Measurements from ENCODE around the gene PNKP.

PNKP gene

DNA sequence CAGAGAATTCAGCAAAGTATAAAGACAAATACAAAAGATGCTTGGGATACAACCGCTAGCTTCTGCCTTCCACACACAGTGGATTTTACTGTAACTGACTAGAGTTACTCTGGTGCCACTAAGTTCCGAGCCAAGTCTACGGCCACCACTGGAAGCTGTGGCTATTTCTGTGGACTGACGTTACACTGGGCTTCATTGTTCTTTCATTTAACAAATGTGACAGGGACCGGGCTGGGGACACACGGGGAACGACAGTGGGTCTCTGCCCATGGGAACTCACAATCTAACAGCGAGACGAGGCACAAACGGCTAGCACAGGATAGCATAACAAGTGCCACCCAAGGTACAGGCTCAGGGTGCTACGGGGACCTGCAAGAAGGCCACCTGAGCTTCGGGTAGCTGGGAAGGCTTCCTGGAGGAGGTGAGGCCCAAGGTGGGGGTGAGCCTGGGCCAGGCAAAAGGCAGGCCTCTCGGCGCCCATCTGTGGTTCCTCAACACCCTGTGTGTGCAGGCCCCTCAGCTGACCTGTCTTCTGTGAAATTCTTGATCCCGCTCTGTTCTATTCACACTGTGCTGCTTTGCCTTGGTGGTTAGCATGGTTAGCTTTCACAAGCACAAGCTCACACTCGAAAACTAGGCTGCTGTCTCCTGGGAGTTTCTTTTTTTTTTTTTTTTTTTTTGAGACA, 39.6 kb upstream of the PNKP start:
- Histone ChIP-seq H3K27me3 (ENCODE audit: control insufficient read depth in 1 of 2, insufficient read depth in 2 of 2, low read length in 2 of 2) (no peaks in the 10 kb centered on the region), H3K4me1 (ENCODE audit: control insufficient read depth in 1 of 2, insufficient read depth in 2 of 2, low read length in 2 of 2) (peaks cover 4 to 11% of the 10 kb centered on the region in 2 donors), H3K4me3 (ENCODE audit: low read depth in 1 of 2, low read length in 2 of 2) (no peak overlapping the region), H3K9ac (ENCODE audit: low read depth in 1 of 2, low read length in 2 of 2) (no peak overlapping the region), H3K9me3 (ENCODE audit: control insufficient read depth in 1 of 2, low read length in 2 of 2) (no peaks in the 10 kb centered on the region), H3K36me3 (ENCODE audit: control insufficient read depth in 1 of 2, insufficient read depth in 2 of 2, low read length in 2 of 2) (peaks cover 16 to 40% of the 10 kb centered on the region in 2 donors), H3K27ac (ENCODE audit: low read depth, low read length) (no peak overlapping the region)

DNA sequence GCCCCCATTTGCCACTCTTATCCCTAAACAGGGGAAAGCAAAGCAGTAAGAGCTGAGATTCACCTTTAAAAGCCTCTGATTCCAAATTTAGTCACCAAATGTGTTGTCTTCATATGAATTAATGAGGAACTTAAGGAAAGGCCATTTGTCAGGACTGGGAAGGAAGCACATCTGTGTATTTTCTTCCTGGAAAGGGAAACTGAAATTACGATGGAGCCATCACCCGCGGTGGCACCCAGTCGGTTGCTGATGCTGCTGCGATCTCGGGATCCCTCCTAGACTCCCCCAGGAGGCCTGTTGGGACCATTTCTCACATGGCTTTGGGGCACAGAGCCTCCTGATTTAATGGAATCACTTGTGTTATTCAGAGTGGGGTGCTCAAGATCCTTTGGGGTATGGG, 36.8 kb upstream of the PNKP start:
- Histone ChIP-seq H3K4me3 (ENCODE audit: low read depth in 1 of 2, low read length in 2 of 2) (no peak overlapping the region), H3K9me3 (ENCODE audit: control insufficient read depth in 1 of 2, low read length in 2 of 2) (no peaks in the 10 kb centered on the region), H3K36me3 (ENCODE audit: control insufficient read depth in 1 of 2, insufficient read depth in 2 of 2, low read length in 2 of 2) (peaks cover 16 to 30% of the 10 kb centered on the region in 2 donors), H3K9ac (ENCODE audit: low read depth in 1 of 2, low read length in 2 of 2) (no peak overlapping the region), H3K4me1 (ENCODE audit: control insufficient read depth in 1 of 2, insufficient read depth in 2 of 2, low read length in 2 of 2) (no peaks in the 10 kb centered on the region), H3K27me3 (ENCODE audit: control insufficient read depth in 1 of 2, insufficient read depth in 2 of 2, low read length in 2 of 2) (no peaks in the 10 kb centered on the region), H3K27ac (ENCODE audit: low read depth, low read length) (no peak overlapping the region)

DNA sequence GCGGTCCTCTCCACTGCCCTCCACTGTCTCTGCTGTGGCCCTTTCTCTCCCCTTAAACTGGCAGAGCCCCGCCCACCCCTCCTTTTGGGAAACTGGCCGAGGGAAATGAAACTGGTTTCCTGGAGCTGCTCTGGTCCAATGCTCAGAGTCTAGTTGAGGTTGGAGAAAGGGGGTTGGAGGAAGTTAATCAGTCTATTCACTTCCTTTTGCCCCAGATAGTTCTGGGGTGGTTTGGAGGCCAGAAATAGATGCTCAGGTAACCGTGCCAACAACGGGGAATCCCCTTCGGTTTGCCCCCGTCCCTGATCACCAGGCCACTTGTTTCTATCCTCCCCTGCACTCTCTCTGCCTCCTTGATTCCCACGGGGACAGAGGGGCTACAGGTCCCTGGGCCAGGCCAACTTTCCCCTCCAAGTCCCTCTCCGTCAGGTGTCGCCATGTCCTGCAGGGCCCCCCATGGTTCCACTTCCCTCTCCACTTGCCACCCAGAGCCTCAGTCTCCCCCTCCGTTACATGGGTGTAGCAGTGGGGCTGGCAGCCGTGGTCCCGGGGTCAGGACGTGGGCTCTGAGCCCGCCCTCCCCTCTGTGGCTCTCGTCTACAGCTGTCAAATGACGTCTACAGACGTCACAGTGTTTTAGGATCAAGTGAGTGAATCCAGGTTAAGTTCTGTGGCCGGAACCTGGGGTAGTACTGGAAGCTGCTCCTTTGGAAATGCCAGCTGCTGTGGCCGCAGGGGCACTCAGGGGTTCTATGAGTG, 29.7 kb upstream of the PNKP start, which contains the start of gene IL4I1:
TSS of gene IL4I1 (minus strand) at position 25 of the 759 bp plus-strand sequence. CDS start 727 bp downstream, outside the sequence.
- H3K36me3 ChIP-seq (ENCODE audit: control insufficient read depth in 1 of 2, insufficient read depth in 2 of 2, low read length in 2 of 2) = no peaks in the 10 kb centered on the region
- no peaks in the 10 kb centered on the region for H3K9me3 ChIP-seq (ENCODE audit: control insufficient read depth in 1 of 2, low read length in 2 of 2)
- H3K27me3 ChIP-seq (ENCODE audit: control insufficient read depth in 1 of 2, insufficient read depth in 2 of 2, low read length in 2 of 2) = no peaks in the 10 kb centered on the region
- peak within 1 kb of the TSS; percentile 18 to 38 for H3K9ac ChIP-seq (ENCODE audit: low read depth in 1 of 2, low read length in 2 of 2)
- peak within 1 kb of the TSS; percentile 36 to 45 for H3K4me3 ChIP-seq (ENCODE audit: low read depth in 1 of 2, low read length in 2 of 2)
- peaks cover 4 to 9% of the 10 kb centered on the region in 2 donors for H3K4me1 ChIP-seq (ENCODE audit: control insufficient read depth in 1 of 2, insufficient read depth in 2 of 2, low read length in 2 of 2)
- peak within 1 kb of the TSS; percentile 36 for H3K27ac ChIP-seq (ENCODE audit: low read depth, low read length)

DNA sequence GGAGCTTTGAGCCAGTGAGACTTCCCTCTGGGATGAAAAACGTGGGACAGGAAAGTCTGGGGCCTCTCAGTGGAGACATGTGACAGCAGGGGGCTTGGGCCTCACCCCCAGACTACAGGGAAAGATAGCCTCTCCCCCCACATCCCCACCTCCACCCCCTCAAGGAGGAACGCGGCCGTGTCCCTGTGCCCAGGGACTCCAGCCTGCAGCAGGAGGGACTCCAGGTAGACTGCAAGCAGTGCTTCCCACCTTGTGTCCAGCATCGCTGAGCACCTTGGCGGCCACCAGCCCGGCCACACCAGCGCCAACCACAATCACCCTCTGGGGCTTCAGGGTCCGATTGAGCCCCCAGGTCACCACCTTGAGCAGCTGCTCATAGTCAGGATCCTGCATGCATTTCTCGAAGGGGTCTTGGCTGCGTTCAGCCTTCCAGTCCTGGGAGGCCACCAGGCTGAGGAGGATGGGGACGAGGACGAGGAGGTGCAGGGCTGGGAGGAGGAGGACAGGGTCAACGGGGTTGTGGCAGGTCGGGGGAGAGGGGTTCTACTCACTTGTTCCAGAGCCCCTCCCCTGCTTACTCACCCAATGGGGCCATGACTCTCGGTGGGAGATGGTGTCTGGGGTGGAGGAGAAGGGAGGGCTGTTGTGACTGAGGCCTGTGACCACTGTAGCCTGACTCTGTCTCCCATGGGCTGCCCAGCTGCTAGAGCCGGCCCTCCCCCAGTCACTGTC, 28.4 kb upstream of the PNKP start:
- Histone ChIP-seq H3K27me3 (ENCODE audit: control insufficient read depth in 1 of 2, insufficient read depth in 2 of 2, low read length in 2 of 2) (no peaks in the 10 kb centered on the region), H3K4me3 (ENCODE audit: low read depth in 1 of 2, low read length in 2 of 2) (peak overlapping the region in 1 of 2 donors; percentile 36), H3K27ac (ENCODE audit: low read depth, low read length) (no peak overlapping the region), H3K4me1 (ENCODE audit: control insufficient read depth in 1 of 2, insufficient read depth in 2 of 2, low read length in 2 of 2) (peaks cover 4 to 9% of the 10 kb centered on the region in 2 donors), H3K9ac (ENCODE audit: low read depth in 1 of 2, low read length in 2 of 2) (no peak overlapping the region), H3K9me3 (ENCODE audit: control insufficient read depth in 1 of 2, low read length in 2 of 2) (no peaks in the 10 kb centered on the region), H3K36me3 (ENCODE audit: control insufficient read depth in 1 of 2, insufficient read depth in 2 of 2, low read length in 2 of 2) (no peaks in the 10 kb centered on the region)

DNA sequence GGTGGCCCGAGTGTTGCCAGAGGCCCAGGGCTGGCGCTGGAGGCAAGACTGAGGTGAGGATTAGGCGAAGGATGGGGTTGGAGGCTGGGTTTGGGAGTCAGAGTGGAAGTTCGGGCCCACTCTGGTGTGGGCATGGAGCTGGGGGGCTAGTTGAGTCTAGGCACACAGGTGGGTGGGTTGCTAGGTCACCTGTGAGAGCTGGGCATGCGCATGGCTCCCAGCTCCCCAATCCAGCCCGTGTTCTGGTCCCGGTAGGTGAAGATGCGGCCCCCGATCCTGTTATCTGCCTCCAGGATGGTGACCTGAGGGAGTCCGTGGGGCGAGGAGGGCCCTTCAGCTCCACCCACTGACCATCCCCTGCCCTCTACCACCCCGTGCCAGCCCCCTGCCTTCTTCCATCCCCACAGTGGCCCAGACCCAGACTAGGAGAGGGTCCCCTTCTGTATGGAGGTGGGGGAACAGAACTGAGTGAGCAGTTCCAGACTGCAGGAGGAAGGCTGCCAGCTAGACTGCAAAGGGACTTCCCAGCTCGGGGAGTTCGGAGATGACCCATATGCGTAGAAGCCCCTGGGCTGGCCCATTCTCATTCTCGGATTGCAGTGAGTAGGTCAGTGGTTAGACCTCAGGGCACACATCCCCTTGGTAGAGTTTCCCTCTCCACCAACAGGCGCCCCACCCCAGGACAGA, 27.6 kb upstream of the PNKP start:
- H3K4me3 ChIP-seq (ENCODE audit: low read depth in 1 of 2, low read length in 2 of 2) = no peak overlapping the region
- H3K4me1 ChIP-seq (ENCODE audit: control insufficient read depth in 1 of 2, insufficient read depth in 2 of 2, low read length in 2 of 2) = peaks cover 4 to 13% of the 10 kb centered on the region in 2 donors
- no peaks in the 10 kb centered on the region for H3K27me3 ChIP-seq (ENCODE audit: control insufficient read depth in 1 of 2, insufficient read depth in 2 of 2, low read length in 2 of 2)
- H3K27ac ChIP-seq (ENCODE audit: low read depth, low read length) = no peak overlapping the region
- H3K9me3 ChIP-seq (ENCODE audit: control insufficient read depth in 1 of 2, low read length in 2 of 2) = no peaks in the 10 kb centered on the region
- no peaks in the 10 kb centered on the region for H3K36me3 ChIP-seq (ENCODE audit: control insufficient read depth in 1 of 2, insufficient read depth in 2 of 2, low read length in 2 of 2)
- no peak overlapping the region for H3K9ac ChIP-seq (ENCODE audit: low read depth in 1 of 2, low read length in 2 of 2)

DNA sequence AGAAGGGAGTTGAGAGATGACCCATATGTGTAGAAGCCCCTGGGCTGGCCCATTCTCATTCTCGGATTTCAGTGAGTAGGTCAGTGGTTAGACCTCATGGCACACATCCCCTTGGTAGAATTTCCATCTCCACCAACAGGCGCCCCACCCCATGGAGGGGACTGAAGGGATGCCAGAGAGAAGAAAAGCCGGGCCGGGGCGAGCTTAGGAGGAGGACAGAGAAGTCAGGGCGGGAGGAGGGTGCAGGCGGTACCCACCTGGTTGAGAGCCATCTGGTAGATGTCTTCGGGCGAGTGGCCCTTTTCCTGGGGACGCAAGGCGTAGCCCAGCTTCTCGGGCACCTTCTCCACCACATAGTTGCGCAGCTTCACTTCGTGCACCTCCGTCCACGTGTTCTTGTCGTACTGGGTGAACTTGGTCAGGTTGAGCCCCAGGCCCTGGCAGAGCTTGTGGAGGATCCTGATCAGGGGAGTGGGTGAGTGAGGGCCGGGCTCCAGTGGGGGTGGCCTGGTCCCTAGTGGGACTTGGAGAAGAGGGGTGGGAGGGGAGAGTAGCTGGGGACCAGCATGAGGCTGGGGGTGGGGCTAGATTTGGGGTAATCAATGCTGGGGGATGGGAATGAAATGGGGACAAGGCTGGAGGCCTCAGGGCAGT, 26.8 kb upstream of the PNKP start:
- H3K36me3 ChIP-seq (ENCODE audit: control insufficient read depth in 1 of 2, insufficient read depth in 2 of 2, low read length in 2 of 2) = no peaks in the 10 kb centered on the region
- H3K4me1 ChIP-seq (ENCODE audit: control insufficient read depth in 1 of 2, insufficient read depth in 2 of 2, low read length in 2 of 2) = peaks cover 4 to 14% of the 10 kb centered on the region in 2 donors
- no peaks in the 10 kb centered on the region for H3K27me3 ChIP-seq (ENCODE audit: control insufficient read depth in 1 of 2, insufficient read depth in 2 of 2, low read length in 2 of 2)

DNA sequence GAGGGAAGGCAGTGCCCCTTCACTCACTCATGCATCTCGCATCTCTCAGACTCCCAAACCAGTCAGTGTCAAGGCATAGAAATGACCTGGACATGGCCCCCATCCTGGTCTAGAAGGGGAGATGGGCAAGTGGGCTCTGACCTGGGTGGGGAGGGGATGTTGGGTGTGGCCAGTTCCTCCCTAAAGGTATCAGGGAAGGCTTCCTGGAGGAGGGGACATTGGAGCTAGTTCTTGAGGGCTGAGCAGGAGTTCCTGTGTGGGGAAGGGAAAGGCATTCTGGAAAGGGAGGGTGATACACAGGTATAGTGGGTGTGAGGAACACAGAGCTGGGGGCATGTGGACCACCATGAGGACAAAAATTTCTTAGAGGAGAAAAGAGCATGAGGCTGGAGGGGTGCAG, 25.3 kb upstream of the PNKP start:
- Histone ChIP-seq H3K27ac (ENCODE audit: low read depth, low read length) (no peak overlapping the region), H3K9ac (ENCODE audit: low read depth in 1 of 2, low read length in 2 of 2) (no peak overlapping the region), H3K4me3 (ENCODE audit: low read depth in 1 of 2, low read length in 2 of 2) (no peak overlapping the region), H3K36me3 (ENCODE audit: control insufficient read depth in 1 of 2, insufficient read depth in 2 of 2, low read length in 2 of 2) (no peaks in the 10 kb centered on the region), H3K27me3 (ENCODE audit: control insufficient read depth in 1 of 2, insufficient read depth in 2 of 2, low read length in 2 of 2) (no peaks in the 10 kb centered on the region), H3K9me3 (ENCODE audit: control insufficient read depth in 1 of 2, low read length in 2 of 2) (no peaks in the 10 kb centered on the region), H3K4me1 (ENCODE audit: control insufficient read depth in 1 of 2, insufficient read depth in 2 of 2, low read length in 2 of 2) (peaks cover 6 to 17% of the 10 kb centered on the region in 2 donors)

More for the DNA sequence above, 26.8 kb upstream of the PNKP start:
- no peak overlapping the region for H3K4me3 ChIP-seq (ENCODE audit: low read depth in 1 of 2, low read length in 2 of 2)
- H3K9ac ChIP-seq (ENCODE audit: low read depth in 1 of 2, low read length in 2 of 2) = no peak overlapping the region
- no peak overlapping the region for H3K27ac ChIP-seq (ENCODE audit: low read depth, low read length)
- H3K9me3 ChIP-seq (ENCODE audit: control insufficient read depth in 1 of 2, low read length in 2 of 2) = no peaks in the 10 kb centered on the region

DNA sequence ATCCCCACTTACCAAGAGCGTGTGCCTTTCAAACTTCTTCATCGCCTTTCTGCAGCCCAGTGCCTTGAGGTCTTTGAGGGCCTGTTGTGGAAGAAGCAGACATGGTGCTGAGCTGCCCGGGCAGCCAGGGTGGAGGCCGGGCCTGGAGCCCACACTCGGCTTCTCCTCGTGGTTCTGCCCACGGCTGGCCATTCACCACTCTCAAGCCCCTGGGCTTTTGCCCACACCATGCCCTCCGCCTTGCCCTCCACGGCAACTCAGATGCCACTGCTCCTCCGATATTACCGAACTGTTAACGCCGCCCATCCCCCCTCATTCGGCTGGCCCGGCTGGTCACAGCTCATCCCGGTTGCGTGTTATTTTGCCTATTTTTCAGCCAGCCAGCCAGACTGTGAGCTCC, 24.0 kb upstream of the PNKP start:
- no peak overlapping the region for H3K27ac ChIP-seq (ENCODE audit: low read depth, low read length)
- H3K4me3 ChIP-seq (ENCODE audit: low read depth in 1 of 2, low read length in 2 of 2) = no peak overlapping the region
- H3K9me3 ChIP-seq (ENCODE audit: control insufficient read depth in 1 of 2, low read length in 2 of 2) = no peaks in the 10 kb centered on the region
- H3K4me1 ChIP-seq (ENCODE audit: control insufficient read depth in 1 of 2, insufficient read depth in 2 of 2, low read length in 2 of 2) = peaks cover 10 to 17% of the 10 kb centered on the region in 2 donors
- H3K9ac ChIP-seq (ENCODE audit: low read depth in 1 of 2, low read length in 2 of 2) = no peak overlapping the region
- no peaks in the 10 kb centered on the region for H3K36me3 ChIP-seq (ENCODE audit: control insufficient read depth in 1 of 2, insufficient read depth in 2 of 2, low read length in 2 of 2)
- H3K27me3 ChIP-seq (ENCODE audit: control insufficient read depth in 1 of 2, insufficient read depth in 2 of 2, low read length in 2 of 2) = no peaks in the 10 kb centered on the region

Data from duodenal mucosa (tissue), 2 donors.